Measurements from ENCODE around the gene PRCD.

The PRCD gene

DNA sequence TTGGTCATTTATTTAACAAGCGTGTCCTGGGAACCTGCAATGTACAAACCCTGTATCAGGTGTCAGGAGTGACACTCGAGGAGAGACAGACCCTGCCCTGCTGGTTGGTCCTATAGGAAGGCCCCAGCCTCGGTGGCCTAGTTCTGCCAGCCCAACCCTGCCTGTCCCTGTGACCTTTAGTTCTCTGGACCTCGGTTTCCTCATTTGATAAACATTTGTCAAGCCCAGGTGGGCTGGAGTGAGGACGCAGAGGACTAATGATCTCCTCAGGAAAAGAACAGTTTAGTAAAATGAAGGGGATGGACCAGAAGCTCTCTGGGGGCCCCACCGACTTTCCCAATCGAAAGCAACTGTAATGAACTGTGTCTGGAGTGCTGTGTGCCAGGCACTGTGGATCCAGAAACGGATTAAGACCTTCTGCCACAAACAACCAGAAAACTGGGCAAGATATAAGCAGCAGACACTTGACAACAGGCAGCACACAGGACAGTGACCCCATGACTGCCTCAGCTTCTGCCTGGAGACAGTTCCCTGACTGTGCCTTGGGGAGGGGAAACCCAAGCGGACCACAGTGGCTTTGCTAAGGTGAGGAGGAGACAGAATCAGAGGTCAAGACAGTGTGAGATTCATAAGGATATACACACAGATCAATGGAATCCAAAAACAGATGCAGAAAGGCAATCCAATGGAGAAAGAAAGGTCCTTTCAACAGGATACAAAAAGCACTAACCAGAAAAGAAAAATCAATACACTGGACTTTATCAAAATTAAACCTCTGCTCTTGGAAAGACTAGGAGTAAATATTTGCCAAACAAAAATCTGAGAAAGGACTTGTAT, 8.8 kb downstream of the PRCD start:
- TF ChIP-seq, protein P1, sequence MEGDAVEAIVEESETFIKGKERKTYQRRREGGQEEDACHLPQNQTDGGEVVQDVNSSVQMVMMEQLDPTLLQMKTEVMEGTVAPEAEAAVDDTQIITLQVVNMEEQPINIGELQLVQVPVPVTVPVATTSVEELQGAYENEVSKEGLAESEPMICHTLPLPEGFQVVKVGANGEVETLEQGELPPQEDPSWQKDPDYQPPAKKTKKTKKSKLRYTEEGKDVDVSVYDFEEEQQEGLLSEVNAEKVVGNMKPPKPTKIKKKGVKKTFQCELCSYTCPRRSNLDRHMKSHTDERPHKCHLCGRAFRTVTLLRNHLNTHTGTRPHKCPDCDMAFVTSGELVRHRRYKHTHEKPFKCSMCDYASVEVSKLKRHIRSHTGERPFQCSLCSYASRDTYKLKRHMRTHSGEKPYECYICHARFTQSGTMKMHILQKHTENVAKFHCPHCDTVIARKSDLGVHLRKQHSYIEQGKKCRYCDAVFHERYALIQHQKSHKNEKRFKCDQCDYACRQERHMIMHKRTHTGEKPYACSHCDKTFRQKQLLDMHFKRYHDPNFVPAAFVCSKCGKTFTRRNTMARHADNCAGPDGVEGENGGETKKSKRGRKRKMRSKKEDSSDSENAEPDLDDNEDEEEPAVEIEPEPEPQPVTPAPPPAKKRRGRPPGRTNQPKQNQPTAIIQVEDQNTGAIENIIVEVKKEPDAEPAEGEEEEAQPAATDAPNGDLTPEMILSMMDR (IDR thresholded peaks at IDR 0.05; ENCODE audit: borderline replicate concordance, insufficient read depth, low read depth, low read length), result no peak

DNA sequence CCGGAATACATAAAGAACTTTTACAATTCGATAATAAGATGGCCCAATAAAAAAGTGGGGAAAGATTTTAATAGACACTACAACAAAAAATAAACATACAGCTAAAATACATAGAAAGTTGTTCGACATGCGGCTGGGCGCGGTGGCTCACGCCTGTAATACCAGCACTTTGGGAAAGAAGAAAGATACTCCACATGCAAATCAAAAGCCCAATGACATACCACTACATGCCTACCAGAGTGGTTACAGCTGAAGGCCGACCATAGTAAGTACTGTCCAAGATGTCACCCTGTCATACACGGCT, 9.3 kb downstream of the PRCD start:
- H3K4me3 ChIP-seq (ENCODE audit: low read depth, low read length), result no peak overlapping the region
- TF ChIP-seq, protein P1 (IDR thresholded peaks at IDR 0.05; ENCODE audit: borderline replicate concordance, insufficient read depth, low read depth, low read length), result no peak

More for the DNA sequence above, 8.8 kb downstream of the PRCD start:
- no peak overlapping the region for H3K4me3 ChIP-seq (ENCODE audit: low read depth, low read length)

DNA sequence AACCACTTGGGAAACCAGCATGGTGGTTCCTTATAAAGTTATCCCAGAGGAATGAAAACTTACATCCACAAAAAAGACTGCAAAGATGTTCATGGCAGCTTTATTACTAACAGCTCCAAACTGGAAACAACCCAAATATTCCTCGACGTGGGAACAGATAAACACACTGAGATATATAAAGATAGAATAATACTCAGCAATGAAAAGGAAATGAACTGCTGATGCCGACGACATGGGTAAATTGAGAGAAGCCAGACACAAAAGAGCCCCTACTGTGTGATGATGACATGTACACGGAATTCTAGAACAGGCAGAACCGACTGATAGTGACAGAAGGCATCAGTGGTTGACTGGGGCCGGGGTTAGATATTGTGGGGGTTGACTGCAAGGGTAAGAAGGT, 9.7 kb downstream of the PRCD start:
- TF ChIP-seq, protein P1 (IDR thresholded peaks at IDR 0.05; ENCODE audit: borderline replicate concordance, insufficient read depth, low read depth, low read length), result no peak
- no peak overlapping the region for H3K4me3 ChIP-seq (ENCODE audit: low read depth, low read length)

DNA sequence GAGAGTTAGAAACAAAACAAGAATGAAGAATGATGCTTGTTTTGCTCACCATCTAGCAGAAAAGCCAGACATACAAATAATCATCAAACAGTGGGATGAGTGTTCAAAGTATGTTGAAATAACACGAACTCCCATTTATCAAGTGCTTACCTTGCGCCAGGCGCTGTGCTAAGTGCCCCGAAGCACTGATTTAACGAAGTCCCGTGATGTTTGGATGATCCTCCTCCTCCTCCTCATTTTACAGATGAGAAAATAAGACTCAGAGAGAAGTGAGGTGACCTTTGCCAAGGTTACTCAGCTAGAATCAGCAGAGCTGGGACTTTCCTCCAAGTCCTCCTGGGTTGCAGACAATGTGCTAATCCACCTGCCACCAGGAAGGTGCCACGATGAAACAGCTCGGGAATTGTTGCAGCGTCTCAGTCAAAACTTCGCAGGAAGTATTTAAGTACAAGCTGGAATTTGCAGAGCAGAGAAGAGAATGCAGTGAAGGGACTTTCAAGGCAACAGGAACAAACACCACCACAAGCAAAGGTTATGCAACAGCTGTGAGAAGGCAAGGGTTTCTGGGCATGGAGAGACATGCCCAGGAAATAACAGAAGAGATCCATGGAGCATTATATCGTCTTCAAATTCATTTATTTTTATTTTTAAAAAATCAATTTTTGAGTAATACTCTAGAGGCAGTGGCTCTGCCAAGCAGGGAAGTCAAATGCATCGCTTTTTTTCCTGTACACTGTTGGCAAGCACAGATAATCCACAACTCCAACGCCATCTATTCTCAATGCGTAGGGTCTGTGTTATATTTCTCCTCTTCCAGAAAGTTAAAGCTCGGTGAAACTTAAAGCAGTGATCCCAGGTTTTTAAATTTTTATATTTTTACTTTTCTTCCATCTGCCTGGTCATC, 11.1 kb downstream of the PRCD start:
- TF ChIP-seq, protein P1 (IDR thresholded peaks at IDR 0.05; ENCODE audit: borderline replicate concordance, insufficient read depth, low read depth, low read length), result no peak
- no peak overlapping the region for H3K4me3 ChIP-seq (ENCODE audit: low read depth, low read length)

DNA sequence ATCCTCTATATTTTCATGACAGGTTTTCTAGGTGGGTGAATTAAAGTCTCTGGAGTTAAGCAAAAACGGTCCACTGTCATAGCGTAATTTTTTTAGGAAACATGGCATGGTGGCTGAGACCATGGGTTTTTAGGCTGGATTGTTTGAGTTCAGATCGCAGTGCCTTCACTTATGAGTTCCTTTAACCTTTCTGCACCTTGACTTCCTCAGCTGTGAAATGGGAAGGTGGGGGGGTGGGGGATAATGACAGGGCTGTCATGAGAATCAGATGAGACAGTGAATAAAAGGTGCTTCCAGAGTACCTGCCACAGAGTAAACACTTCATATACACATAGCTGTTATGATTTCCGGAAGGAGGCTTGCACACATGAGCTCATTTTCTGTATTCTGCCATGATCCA, 11.8 kb downstream of the PRCD start:
- no peak overlapping the region for H3K4me3 ChIP-seq (ENCODE audit: low read depth, low read length)
- TF ChIP-seq, protein P1 (IDR thresholded peaks at IDR 0.05; ENCODE audit: borderline replicate concordance, insufficient read depth, low read depth, low read length), result no peak

DNA sequence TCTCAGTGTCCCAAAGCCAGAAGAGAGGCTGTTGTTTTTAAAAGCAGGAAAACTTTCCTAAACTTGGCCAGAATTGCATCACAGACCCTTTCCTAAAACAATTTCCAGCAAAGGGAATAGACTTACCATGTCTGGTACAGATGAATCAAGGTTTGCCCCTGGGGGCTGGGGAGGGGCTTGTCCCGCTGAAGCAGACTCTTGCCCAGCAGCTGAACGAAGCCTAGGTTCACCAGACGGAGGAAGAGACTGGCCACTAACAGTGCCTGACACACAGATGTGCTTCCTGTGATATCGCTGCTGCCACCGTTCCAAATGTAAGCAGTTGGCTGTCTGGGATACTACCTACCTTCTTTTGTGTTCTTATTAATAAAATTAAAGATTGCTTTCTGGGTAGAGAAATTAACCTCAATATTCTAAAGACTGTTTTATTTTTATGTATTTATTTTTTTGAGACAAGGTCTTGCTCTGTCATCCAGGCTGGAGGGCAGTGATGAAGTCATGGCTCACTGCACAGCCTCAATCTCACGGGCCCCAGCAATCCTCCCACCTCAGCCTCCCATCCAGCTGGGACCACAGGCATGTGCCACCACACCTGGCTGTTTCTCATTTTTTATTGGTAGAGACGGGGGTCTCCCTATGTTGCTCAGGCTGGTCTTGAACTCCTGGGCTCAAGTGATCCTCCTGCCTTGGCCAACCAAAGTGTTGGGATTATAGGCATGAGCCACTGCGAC, 13.5 kb downstream of the PRCD start:
- TF ChIP-seq, protein P1 (IDR thresholded peaks at IDR 0.05; ENCODE audit: borderline replicate concordance, insufficient read depth, low read depth, low read length), result no peak
- H3K4me3 ChIP-seq (ENCODE audit: low read depth, low read length), result no peak overlapping the region

Data from GM12875 (cell line).